ENCODE measurements around the gene KHDRBS1. TPM values are rescaled to one million over a fixed set of nuclear protein-coding genes. Genes with fewer than 3 reads are reported as not detected.

Gene KHDRBS1
- total RNA-seq, 1 donor from 2014 or later = 128 TPM

DNA sequence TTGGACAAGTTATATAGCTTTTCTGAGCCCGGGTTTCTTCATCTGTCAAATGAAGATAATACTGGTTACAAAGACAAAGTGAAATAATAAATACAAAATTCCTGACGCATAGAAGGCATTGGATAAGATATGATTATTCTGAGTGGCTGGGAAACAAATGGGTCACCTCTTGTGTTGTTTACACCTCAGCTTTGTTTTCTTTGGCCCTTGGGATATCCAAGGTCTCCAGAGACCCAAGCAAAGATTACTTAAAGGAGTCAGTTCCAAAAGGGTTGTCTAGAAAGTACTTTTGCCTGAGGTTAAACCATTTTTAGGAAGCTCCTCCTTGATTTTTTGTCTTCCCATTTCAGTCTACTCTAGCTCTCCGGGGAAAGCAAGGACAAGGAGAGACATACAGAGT lies 9.7 kb downstream of the KHDRBS1 start:
- H3K9me3 Mint-ChIP-seq (ENCODE audit: unreplicated experiment) = no peaks in the 10 kb centered on the region
- no peaks in the 10 kb centered on the region for H3K27me3 Mint-ChIP-seq (ENCODE audit: unreplicated experiment)
- DNase-seq (ENCODE audit: extremely low spot score, unreplicated experiment) = no peak
- TF ChIP-seq, protein P1, sequence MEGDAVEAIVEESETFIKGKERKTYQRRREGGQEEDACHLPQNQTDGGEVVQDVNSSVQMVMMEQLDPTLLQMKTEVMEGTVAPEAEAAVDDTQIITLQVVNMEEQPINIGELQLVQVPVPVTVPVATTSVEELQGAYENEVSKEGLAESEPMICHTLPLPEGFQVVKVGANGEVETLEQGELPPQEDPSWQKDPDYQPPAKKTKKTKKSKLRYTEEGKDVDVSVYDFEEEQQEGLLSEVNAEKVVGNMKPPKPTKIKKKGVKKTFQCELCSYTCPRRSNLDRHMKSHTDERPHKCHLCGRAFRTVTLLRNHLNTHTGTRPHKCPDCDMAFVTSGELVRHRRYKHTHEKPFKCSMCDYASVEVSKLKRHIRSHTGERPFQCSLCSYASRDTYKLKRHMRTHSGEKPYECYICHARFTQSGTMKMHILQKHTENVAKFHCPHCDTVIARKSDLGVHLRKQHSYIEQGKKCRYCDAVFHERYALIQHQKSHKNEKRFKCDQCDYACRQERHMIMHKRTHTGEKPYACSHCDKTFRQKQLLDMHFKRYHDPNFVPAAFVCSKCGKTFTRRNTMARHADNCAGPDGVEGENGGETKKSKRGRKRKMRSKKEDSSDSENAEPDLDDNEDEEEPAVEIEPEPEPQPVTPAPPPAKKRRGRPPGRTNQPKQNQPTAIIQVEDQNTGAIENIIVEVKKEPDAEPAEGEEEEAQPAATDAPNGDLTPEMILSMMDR (IDR thresholded peaks at IDR 0.05) = no peak
- H3K36me3 Mint-ChIP-seq (ENCODE audit: unreplicated experiment) = peaks cover 12% of the 10 kb centered on the region
- H3K4me3 Mint-ChIP-seq (ENCODE audit: unreplicated experiment) = no peak overlapping the region
- peak overlapping the region; percentile 58 for H3K27ac Mint-ChIP-seq (ENCODE audit: unreplicated experiment)
- peaks cover 57% of the 10 kb centered on the region for H3K4me1 Mint-ChIP-seq (ENCODE audit: unreplicated experiment)

DNA sequence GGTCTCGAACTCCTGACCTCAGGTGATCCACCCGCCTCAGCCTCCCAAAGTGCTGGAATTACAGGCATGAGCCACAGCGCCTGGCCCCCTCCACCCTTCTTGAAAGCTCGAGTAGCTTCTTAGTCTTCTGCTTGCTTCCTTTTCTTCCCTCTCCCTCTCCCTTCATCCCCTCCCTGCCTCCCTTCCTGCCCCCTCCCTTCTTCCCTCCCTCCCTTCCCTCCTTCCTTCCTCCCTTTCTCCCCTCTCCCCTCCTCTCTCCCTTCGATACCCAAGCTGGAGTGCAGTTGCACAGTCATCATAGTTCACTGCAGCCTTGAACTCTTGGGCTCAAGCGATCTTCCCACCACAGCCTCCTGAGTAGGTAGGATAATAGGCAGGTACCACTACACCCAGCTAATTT lies 11.8 kb downstream of the KHDRBS1 start:
- TF ChIP-seq, protein P1 (IDR thresholded peaks at IDR 0.05) = no peak
- H3K4me1 Mint-ChIP-seq (ENCODE audit: unreplicated experiment) = peaks cover 45% of the 10 kb centered on the region
- H3K9me3 Mint-ChIP-seq (ENCODE audit: unreplicated experiment) = no peaks in the 10 kb centered on the region
- no peaks in the 10 kb centered on the region for H3K27me3 Mint-ChIP-seq (ENCODE audit: unreplicated experiment)
- peaks cover 16% of the 10 kb centered on the region for H3K36me3 Mint-ChIP-seq (ENCODE audit: unreplicated experiment)
- no peak overlapping the region for H3K27ac Mint-ChIP-seq (ENCODE audit: unreplicated experiment)
- no peak overlapping the region for H3K4me3 Mint-ChIP-seq (ENCODE audit: unreplicated experiment)
- no peak for DNase-seq (ENCODE audit: extremely low spot score, unreplicated experiment)

DNA sequence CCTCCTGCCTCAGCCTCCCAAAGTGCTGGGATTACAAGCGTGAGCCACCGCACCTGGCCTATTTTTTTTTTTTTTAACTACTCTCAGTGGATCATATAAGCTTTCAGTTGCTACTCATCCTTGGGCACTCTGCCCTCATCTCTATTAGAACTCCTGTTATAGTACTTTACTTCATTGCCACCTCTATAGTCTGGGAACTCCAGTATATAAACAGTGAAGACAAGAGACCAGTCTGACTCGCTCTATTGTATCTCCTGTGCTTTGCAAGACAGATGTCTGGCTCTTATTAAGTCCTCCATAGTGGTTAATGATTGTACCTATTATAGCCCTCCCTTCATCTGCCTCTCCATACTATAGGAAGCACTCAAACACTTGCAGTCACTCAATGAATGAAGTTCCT lies 15.1 kb downstream of the KHDRBS1 start:
- no peak overlapping the region for H3K4me3 Mint-ChIP-seq (ENCODE audit: unreplicated experiment)
- H3K9me3 Mint-ChIP-seq (ENCODE audit: unreplicated experiment) = no peaks in the 10 kb centered on the region
- H3K27ac Mint-ChIP-seq (ENCODE audit: unreplicated experiment) = no peak overlapping the region
- TF ChIP-seq, protein P1 (IDR thresholded peaks at IDR 0.05) = no peak
- H3K4me1 Mint-ChIP-seq (ENCODE audit: unreplicated experiment) = peaks cover 41% of the 10 kb centered on the region
- H3K36me3 Mint-ChIP-seq (ENCODE audit: unreplicated experiment) = peaks cover 16% of the 10 kb centered on the region
- no peaks in the 10 kb centered on the region for H3K27me3 Mint-ChIP-seq (ENCODE audit: unreplicated experiment)
- DNase-seq (ENCODE audit: extremely low spot score, unreplicated experiment) = no peak

DNA sequence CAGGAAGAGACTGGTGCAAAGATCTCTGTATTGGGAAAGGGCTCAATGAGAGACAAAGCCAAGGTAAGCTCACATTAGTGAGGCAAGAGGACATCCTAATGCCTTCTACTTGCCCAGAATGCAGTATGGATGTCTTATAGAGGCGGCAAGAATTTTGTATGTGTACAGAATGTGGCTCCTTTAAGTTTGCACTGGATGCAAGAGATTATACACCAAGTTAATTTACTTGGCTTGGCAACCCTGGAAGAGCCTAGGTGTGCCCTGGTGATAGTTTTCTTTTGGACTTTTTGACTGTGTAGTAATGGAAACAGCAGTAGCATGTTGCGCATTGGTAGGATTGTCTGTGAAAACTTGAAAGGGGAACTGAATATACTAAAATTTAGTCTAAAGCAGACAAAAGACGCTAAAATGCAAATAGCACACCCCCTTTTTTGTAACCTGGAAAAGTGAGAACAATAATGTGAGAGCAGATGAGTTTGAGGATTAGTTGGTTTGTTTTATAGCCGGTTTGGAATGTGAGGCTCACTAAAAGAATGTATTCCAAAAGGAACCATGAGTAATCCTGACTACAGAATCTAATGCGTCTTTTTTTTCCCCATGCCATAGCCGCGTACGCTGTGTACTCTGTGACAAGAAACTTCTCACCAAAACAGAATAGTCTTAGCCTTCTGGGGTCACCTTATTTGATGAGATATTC lies 18.1 kb downstream of the KHDRBS1 start:
- Mint-ChIP-seq H3K27ac (ENCODE audit: unreplicated experiment) (peak overlapping the region; percentile 65), H3K36me3 (ENCODE audit: unreplicated experiment) (peaks cover 29% of the 10 kb centered on the region), H3K4me3 (ENCODE audit: unreplicated experiment) (no peak overlapping the region), H3K9me3 (ENCODE audit: unreplicated experiment) (no peaks in the 10 kb centered on the region), H3K27me3 (ENCODE audit: unreplicated experiment) (no peaks in the 10 kb centered on the region), H3K4me1 (ENCODE audit: unreplicated experiment) (peaks cover 32% of the 10 kb centered on the region)
- TF ChIP-seq, protein P1 (IDR thresholded peaks at IDR 0.05) = no peak
- DNase-seq (ENCODE audit: extremely low spot score, unreplicated experiment) = no peak

DNA sequence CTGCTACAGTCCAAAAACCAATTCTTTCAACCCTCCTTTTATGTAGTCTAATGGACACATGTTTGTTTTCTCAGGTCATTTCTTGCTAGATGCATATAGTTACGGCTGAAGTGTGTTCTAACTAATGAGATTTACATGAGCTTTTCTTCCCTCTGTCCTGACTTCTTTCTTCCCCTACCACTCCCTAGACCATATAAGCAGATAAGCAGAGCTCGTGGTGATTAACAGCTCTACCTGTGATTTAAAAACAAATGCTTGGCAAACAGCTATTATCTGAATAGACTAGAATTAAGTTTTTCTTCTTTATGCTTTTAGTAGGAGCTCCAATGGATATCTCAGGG lies 18.6 kb downstream of the KHDRBS1 start:
- peak overlapping the region; percentile 65 for H3K27ac Mint-ChIP-seq (ENCODE audit: unreplicated experiment)
- no peak for DNase-seq (ENCODE audit: extremely low spot score, unreplicated experiment)
- no peak overlapping the region for H3K4me3 Mint-ChIP-seq (ENCODE audit: unreplicated experiment)
- H3K4me1 Mint-ChIP-seq (ENCODE audit: unreplicated experiment) = peaks cover 30% of the 10 kb centered on the region
- H3K27me3 Mint-ChIP-seq (ENCODE audit: unreplicated experiment) = no peaks in the 10 kb centered on the region
- peaks cover 27% of the 10 kb centered on the region for H3K36me3 Mint-ChIP-seq (ENCODE audit: unreplicated experiment)
- no peaks in the 10 kb centered on the region for H3K9me3 Mint-ChIP-seq (ENCODE audit: unreplicated experiment)
- TF ChIP-seq, protein P1 (IDR thresholded peaks at IDR 0.05) = no peak

Measured in osteocyte (in vitro differentiated cells).